Type B pancreatic cell (in vitro differentiated cells): ENCODE results near the gene ATP5PO. TPM values are rescaled to one million over a fixed set of nuclear protein-coding genes. Genes with fewer than 3 reads are reported as not detected.

Source experiments
- DNase-seq: peaks from one replicate; pipeline ENCODE4 v3.0.0; 2021; ENCODE audit warnings: mixed read lengths; ENCODE audit not compliant: unreplicated experiment; ENCODE audit errors: extremely low spot score
- H3K27ac Mint-ChIP-seq: 2 replicates; pipeline ENCODE4 v1.8.0; 2021; ENCODE audit warnings: mild to moderate bottlenecking, mixed read lengths
- H3K27me3 Mint-ChIP-seq: 2 replicates; pipeline ENCODE4 v1.8.0; 2021; ENCODE audit warnings: mixed read lengths
- H3K36me3 Mint-ChIP-seq: 2 replicates; pipeline ENCODE4 v1.8.0; 2021; ENCODE audit warnings: mixed read lengths
- H3K4me1 Mint-ChIP-seq: one replicate; pipeline ENCODE4 v1.8.0; 2021; ENCODE audit warnings: mixed read lengths; ENCODE audit not compliant: unreplicated experiment
- H3K4me3 Mint-ChIP-seq: 2 replicates; pipeline ENCODE4 v1.8.0; 2021; ENCODE audit warnings: mild to moderate bottlenecking, mixed read lengths
- H3K9me3 Mint-ChIP-seq: 2 replicates; pipeline ENCODE4 v1.8.0; 2021; ENCODE audit warnings: mixed read lengths
- CTCF ChIP-seq: fragments of 200-600 bp; sonication (generic); conservative IDR thresholded peaks from 2 replicates; pipeline ENCODE4 v1.5.0; 2021; ENCODE audit warnings: antibody characterized with exemption, mild to moderate bottlenecking
- total RNA-seq: library from RNA; stranded (reverse); gene quantifications from 2 replicates; pipeline ENCODE4 v1.2.1, GENCODE V29; 2021; ENCODE audit warnings: low replicate concordance

The ATP5PO gene
- total RNA-seq, 1 donor from 2014 or later = 257 TPM

GRCh38 chr21:33959680-33960079 is 44.1 kb upstream of the ATP5PO start:
- no peaks in the 10 kb centered on the region for H3K27me3 Mint-ChIP-seq
- DNase-seq = no peak
- no peaks in the 10 kb centered on the region for H3K9me3 Mint-ChIP-seq
- no peaks in the 10 kb centered on the region for H3K4me1 Mint-ChIP-seq
- no peak for TF ChIP-seq CTCF
- no peak overlapping the region for H3K4me3 Mint-ChIP-seq
- no peak overlapping the region for H3K27ac Mint-ChIP-seq
- H3K36me3 Mint-ChIP-seq = no peaks in the 10 kb centered on the region

- H3K27ac Mint-ChIP-seq = no peak overlapping the region
- DNase-seq = no peak
- H3K36me3 Mint-ChIP-seq = no peaks in the 10 kb centered on the region
- H3K27me3 Mint-ChIP-seq = no peaks in the 10 kb centered on the region
- TF ChIP-seq CTCF = no peak
- no peaks in the 10 kb centered on the region for H3K4me1 Mint-ChIP-seq
- H3K4me3 Mint-ChIP-seq = no peak overlapping the region
- H3K9me3 Mint-ChIP-seq = no peaks in the 10 kb centered on the region
Measured at GRCh38 chr21:33954395-33954794, 38.8 kb upstream of the ATP5PO start.

- Mint-ChIP-seq H3K27me3 (no peaks in the 10 kb centered on the region), H3K9me3 (no peaks in the 10 kb centered on the region), H3K36me3 (no peaks in the 10 kb centered on the region), H3K4me1 (peaks cover 24% of the 10 kb centered on the region), H3K27ac (peak overlapping the region; percentile 9), H3K4me3 (no peak overlapping the region)
- no peak for TF ChIP-seq CTCF
- no peak for DNase-seq
Measured at GRCh38 chr21:33951276-33952178, 35.9 kb upstream of the ATP5PO start.

DNA sequence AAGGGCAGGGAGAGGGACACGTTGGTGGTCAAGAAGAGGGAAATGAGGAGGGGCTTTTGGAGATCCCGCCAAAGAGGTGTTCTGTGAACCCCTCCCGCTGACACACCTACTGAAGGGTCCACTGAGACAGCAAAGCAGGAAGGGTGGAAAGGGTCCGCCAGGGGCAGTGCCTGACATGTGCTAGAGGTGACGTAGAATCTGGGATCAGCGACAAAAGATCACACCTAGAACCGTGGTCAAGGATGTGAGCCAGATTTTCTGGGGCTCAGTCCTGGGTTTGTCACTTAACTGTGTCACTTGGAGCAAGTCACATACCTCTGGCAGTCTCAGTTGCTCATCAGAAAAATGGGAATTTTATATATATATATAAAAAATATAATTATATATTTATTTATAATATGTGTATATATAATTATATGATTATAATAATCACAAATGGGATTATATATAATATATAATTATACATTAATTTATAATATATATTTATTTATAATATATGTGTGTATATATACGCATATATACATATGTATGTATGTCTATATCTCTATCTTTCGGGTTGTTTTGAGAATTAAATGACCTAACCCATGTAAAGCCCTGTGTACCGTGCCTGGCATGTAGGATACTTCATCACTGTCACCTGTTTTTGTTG is 35.0 kb upstream of the ATP5PO start:
- no peak for DNase-seq
- Mint-ChIP-seq H3K27me3 (no peaks in the 10 kb centered on the region), H3K4me3 (no peak overlapping the region), H3K4me1 (peaks cover 24% of the 10 kb centered on the region), H3K36me3 (no peaks in the 10 kb centered on the region), H3K27ac (no peak overlapping the region), H3K9me3 (no peaks in the 10 kb centered on the region)
- TF ChIP-seq CTCF = no peak

GRCh38 chr21:33949516-33950430 is 34.2 kb upstream of the ATP5PO start:
- no peak for DNase-seq
- Mint-ChIP-seq H3K4me3 (no peak overlapping the region), H3K4me1 (peaks cover 24% of the 10 kb centered on the region), H3K36me3 (no peaks in the 10 kb centered on the region), H3K9me3 (no peaks in the 10 kb centered on the region), H3K27ac (no peak overlapping the region), H3K27me3 (no peaks in the 10 kb centered on the region)
- no peak for TF ChIP-seq CTCF
